ENCODE results near the gene USP34. TPM values are rescaled to one million over a fixed set of nuclear protein-coding genes. Genes with fewer than 3 reads are reported as not detected.

Gene USP34
- total and polyA plus RNA-seq, 12 donors = 34.3 to 75.7 (median 58.6) TPM

DNA sequence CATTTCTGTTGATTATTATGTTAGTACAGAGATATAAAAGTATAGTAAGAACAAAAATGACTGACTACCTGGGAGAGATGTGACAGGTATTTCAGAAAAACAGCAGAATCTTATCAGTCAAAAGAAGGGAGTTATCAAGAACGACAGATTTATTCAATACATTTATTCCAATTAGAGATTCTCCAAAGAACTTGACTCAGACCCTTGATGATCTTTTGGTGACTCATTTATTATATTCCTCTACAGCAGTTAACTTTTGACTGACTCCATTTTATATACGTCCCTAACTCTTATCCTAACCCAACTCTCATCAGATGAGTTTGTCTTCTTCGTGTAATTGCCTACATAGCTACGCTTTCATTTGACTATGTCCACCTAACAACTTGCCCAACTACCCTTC lies 217.8 kb downstream of the USP34 start:
- intact Hi-C loops (cut with DNase I) = loop anchor here in 1 of 10 donors (2.0 kb wide), 1 partner anchor 76 kb away; no protein-coding TSS in a partner anchor
- 88 to 92% methylated on average over 4 of the region's 4 CpGs for WGBS, 2 donors
- ATAC-seq = no peak

DNA sequence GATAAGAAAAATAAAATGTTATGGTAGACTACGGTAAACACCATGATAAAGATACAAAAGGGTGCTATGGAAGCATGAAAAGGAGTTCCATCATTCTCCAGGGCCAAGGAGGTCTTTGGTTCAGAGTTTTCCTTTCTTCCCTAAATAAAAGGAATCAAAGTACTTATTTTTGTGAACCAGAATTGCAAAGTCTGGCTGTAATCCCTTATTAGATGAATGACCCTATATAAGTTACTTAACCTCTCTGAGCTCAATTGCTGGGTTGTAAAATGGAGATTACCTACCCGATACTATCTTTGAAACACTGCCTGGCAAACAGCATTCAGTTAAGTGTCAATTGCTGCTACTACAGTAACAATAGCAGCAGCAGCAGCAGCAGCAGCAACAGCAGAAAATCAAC lies 218.9 kb downstream of the USP34 start:
- 91 to 96% methylated on average over 2 of the region's 2 CpGs for WGBS, 2 donors
- ATAC-seq (no peak), DNase-seq (no peak)
- Histone ChIP-seq H3K4me3 (no peak overlapping the region), H3K27me3 (no peaks in the 10 kb centered on the region), H3K27ac (no peak overlapping the region), H3K4me1 (peaks cover 0 to 7% (median 0%) of the 10 kb centered on the region in 9 donors), H3K36me3 (peaks cover 0 to 98% (median 34%) of the 10 kb centered on the region in 9 donors), H3K9me3 (no peaks in the 10 kb centered on the region)
- intact Hi-C loops (cut with DNase I) = loop anchor here in 1 of 10 donors (2.0 kb wide), 1 partner anchor 75 kb away; no protein-coding TSS in a partner anchor
- TF ChIP-seq, protein P1, sequence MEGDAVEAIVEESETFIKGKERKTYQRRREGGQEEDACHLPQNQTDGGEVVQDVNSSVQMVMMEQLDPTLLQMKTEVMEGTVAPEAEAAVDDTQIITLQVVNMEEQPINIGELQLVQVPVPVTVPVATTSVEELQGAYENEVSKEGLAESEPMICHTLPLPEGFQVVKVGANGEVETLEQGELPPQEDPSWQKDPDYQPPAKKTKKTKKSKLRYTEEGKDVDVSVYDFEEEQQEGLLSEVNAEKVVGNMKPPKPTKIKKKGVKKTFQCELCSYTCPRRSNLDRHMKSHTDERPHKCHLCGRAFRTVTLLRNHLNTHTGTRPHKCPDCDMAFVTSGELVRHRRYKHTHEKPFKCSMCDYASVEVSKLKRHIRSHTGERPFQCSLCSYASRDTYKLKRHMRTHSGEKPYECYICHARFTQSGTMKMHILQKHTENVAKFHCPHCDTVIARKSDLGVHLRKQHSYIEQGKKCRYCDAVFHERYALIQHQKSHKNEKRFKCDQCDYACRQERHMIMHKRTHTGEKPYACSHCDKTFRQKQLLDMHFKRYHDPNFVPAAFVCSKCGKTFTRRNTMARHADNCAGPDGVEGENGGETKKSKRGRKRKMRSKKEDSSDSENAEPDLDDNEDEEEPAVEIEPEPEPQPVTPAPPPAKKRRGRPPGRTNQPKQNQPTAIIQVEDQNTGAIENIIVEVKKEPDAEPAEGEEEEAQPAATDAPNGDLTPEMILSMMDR (IDR thresholded peaks at IDR 0.05) = no peak

More for the DNA sequence above, 217.8 kb downstream of the USP34 start:
- peaks cover 0 to 98% (median 31%) of the 10 kb centered on the region in 9 donors for H3K36me3 ChIP-seq
- TF ChIP-seq, protein P1 (IDR thresholded peaks at IDR 0.05) = no peak
- no peak overlapping the region for H3K4me3 ChIP-seq
- H3K27me3 ChIP-seq = no peaks in the 10 kb centered on the region
- DNase-seq = no peak
- peaks cover 0 to 7% (median 0%) of the 10 kb centered on the region in 9 donors for H3K4me1 ChIP-seq
- H3K9me3 ChIP-seq = no peaks in the 10 kb centered on the region
- H3K27ac ChIP-seq = no peak overlapping the region

DNA sequence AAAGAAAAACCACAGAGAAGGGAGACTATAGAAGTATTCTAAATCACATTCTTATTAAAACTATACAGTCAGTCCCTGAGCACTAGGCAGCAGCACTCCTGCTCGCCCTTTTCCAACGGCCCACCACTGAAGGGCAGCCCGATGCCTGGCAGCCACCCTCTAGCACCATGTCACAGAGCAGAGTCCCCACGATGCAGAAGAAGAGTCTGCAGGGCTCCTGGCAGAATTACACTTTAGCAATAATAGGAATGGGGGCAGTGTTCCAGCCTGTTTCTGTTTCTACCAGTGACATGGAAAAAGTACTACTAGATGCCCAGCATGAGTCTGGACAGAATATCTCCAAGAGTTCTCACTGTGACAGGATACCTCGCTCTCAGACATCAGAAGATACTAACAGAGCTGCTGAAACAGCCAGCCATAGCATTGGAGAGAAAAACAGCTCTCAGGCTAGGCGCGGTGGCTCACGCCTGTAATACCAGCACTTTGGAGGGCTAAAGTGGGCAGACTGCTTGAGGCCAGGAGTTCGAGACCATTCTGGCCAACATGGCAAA lies 221.3 kb downstream of the USP34 start:
- intact Hi-C loops (cut with DNase I) = no loop called here
- no peak for DNase-seq
- ATAC-seq = peak in 5 of 8 donors; percentile 39 to 91 (median 76)
- Histone ChIP-seq H3K36me3 (peaks cover 0 to 98% (median 22%) of the 10 kb centered on the region in 9 donors), H3K27me3 (no peaks in the 10 kb centered on the region), H3K4me1 (no peaks in the 10 kb centered on the region), H3K27ac (peak overlapping the region in 3 of 10 donors; percentile 14 to 21 (median 14)), H3K4me3 (no peak overlapping the region), H3K9me3 (no peaks in the 10 kb centered on the region)
- TF ChIP-seq, protein P1 (IDR thresholded peaks at IDR 0.05) = no peak
- WGBS, 2 donors = 90 to 92% methylated on average over 9 of the region's 9 CpGs

DNA sequence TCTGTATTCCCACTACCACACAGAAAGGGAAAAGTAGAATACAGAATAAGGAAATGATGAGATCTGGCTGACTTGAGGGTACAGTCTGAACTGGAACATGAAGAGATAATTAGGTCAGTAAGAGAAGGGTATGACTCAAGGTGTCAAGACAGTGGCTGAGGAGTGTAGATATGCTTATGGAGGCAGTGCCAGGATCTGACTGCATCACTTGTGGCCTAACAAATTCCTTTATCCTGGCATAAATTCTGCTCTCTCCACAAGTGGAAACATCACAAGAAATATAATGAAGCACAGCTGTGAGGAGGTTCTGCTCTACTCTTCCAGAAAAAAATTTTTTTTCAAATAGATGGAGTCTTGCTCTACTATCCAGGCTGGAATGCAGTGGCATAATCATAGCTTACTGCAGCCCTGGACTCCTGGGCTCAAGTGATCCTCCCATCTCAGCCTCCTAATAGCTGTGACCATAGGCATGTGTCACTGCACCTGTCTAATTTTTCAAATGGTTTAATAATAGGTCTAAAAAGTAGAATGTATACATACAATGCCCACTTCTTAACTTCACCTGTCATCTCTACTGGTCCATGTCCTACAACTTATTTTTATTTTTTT lies 223.6 kb downstream of the USP34 start:
- DNase-seq (no peak), ATAC-seq (peak in 1 of 8 donors; percentile 53)
- TF ChIP-seq, protein P1 (IDR thresholded peaks at IDR 0.05) = no peak
- Histone ChIP-seq H3K27ac (no peak overlapping the region), H3K27me3 (no peaks in the 10 kb centered on the region), H3K36me3 (peaks cover 0 to 98% (median 27%) of the 10 kb centered on the region in 9 donors), H3K9me3 (no peaks in the 10 kb centered on the region), H3K4me3 (no peak overlapping the region), H3K4me1 (no peaks in the 10 kb centered on the region)
- intact Hi-C loops (cut with DNase I) = no loop called here

All from heart right ventricle (tissue), 16 donors.